ENCODE data around the gene CHAF1B. TPM values are rescaled to one million over a fixed set of nuclear protein-coding genes. Genes with fewer than 3 reads are reported as not detected.
A peak's percentile ranks its signal among the peaks of the same experiment; 100 is the strongest.
"Not testable (repeated sequence)": the region's sequence is repeated elsewhere in the genome, so short reads cannot be mapped to it uniquely, and the experiment has no call there.

CHAF1B gene
- total RNA-seq, 2 experiments from 2014 or later = 30.9 to 34.7 TPM

DNA sequence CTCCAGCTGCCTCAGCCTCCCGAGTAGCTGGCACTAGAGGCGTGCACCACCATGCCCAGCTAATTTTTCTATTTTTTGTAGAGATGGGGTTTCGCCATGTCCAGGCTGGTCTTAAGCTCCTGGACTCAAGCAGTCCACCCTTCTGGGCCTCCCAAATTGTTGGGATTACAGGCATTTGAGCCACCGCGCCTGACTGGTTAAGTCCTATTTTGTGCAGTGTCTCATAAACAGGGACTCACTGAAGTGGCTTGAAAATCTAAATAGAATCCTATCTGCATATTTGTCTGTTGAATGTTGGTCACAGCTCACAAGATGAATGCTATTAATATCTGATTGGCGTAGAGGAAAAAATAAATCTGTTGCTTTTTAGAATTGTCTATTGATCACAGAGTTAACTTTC lies 5.9 kb upstream of the CHAF1B start:
- ChIA-PET CTCF (interaction anchor here (1.9 kb wide), 1 partner anchor 11 kb away, joined by 5 read pairs; no protein-coding TSS in a partner anchor), POLR2A (no interaction called here)
- H3K4me1 Mint-ChIP-seq (ENCODE audit: low read depth) = peaks cover 5% of the 10 kb centered on the region
- TF ChIP-seq, protein P1, sequence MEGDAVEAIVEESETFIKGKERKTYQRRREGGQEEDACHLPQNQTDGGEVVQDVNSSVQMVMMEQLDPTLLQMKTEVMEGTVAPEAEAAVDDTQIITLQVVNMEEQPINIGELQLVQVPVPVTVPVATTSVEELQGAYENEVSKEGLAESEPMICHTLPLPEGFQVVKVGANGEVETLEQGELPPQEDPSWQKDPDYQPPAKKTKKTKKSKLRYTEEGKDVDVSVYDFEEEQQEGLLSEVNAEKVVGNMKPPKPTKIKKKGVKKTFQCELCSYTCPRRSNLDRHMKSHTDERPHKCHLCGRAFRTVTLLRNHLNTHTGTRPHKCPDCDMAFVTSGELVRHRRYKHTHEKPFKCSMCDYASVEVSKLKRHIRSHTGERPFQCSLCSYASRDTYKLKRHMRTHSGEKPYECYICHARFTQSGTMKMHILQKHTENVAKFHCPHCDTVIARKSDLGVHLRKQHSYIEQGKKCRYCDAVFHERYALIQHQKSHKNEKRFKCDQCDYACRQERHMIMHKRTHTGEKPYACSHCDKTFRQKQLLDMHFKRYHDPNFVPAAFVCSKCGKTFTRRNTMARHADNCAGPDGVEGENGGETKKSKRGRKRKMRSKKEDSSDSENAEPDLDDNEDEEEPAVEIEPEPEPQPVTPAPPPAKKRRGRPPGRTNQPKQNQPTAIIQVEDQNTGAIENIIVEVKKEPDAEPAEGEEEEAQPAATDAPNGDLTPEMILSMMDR (IDR thresholded peaks at IDR 0.05) = no peak
- ATAC-seq = no peak
- H3K9me3 Mint-ChIP-seq = no peaks in the 10 kb centered on the region
- H3K27me3 Mint-ChIP-seq = no peaks in the 10 kb centered on the region
- no peak for DNase-seq
- peaks cover 7% of the 10 kb centered on the region for H3K36me3 Mint-ChIP-seq (ENCODE audit: low read depth)
- H3K4me3 Mint-ChIP-seq = no peak overlapping the region
- intact Hi-C loops (cut with micrococcal nuclease) = no loop called here
- H3K27ac Mint-ChIP-seq = peak overlapping the region; percentile 13

DNA sequence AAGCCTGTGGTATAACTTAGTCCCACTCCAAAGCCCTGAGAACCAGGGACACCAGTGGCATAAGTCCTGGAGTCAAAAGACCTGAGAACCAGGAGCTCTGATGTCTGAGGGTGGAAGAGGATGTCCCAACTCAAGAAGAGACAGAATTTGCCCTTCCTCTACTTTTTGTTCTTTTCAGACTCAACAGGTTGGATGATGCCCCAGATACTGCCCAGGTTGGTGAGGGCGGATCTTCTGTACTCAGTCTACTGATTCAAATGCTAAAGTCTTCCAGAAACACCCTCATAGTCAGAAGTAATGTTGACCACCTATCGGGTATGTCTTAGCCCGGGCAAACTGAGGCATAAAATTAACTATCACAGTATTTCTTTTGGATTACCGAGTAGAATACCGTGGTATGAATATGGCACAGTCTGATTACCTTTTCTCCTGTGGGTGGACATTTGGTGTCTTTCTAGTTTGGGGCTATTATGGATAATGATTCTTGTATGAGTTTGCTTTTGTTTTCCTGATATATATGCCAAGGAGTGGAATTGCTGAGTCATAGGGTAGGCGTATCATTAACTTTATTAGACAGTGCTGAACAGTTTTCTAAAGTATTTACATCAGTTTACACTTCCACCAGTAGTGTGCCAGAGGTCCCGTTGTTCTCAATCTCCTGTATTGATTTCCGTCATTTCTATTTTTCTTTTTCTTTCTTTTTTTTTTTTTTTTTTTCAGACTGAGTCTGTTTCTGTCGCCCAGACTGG lies 3.2 kb upstream of the CHAF1B start:
- CTCF ChIA-PET = no interaction called here
- DNase-seq = no peak
- H3K4me1 Mint-ChIP-seq (ENCODE audit: low read depth) = peaks cover 13% of the 10 kb centered on the region

DNA sequence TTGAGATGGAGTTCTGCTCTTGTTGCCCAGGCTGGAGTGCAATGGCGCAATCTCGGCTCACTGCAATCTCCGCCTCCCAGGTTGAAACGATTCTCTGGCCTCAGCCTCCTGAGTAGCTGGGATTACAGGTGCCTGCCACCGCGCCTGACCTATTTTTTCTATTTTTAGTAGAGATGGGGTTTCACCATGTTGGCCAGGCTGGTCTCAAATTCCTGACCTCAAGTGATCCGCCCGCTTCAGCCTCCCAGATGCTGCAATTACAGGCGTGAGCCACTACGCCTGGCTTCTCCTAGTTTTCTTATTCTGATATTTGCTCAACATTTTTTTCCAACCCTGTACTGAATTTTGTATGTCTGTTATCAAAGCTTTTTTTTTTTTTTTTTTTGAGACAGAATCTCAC lies 2.5 kb upstream of the CHAF1B start:
- H3K4me3 Mint-ChIP-seq; POLR2A ChIA-PET; H3K9me3 Mint-ChIP-seq; ATAC-seq; CTCF ChIA-PET; H3K27me3 Mint-ChIP-seq; intact Hi-C loops (cut with micrococcal nuclease); DNase-seq; H3K27ac Mint-ChIP-seq: not testable (repeated sequence)
- H3K4me1 Mint-ChIP-seq (ENCODE audit: low read depth) = peaks cover 16% of the 10 kb centered on the region
- peaks cover 15% of the 10 kb centered on the region for H3K36me3 Mint-ChIP-seq (ENCODE audit: low read depth)

More for the DNA sequence above, 3.2 kb upstream of the CHAF1B start:
- Mint-ChIP-seq H3K27me3 (no peaks in the 10 kb centered on the region), H3K36me3 (ENCODE audit: low read depth) (peaks cover 13% of the 10 kb centered on the region), H3K4me3 (no peak overlapping the region), H3K9me3 (no peaks in the 10 kb centered on the region), H3K27ac (peak overlapping the region; percentile 36)
- ATAC-seq = no peak
- intact Hi-C loops (cut with micrococcal nuclease) = no loop called here
- POLR2A ChIA-PET = no interaction called here
- TF ChIP-seq, protein P1 (IDR thresholded peaks at IDR 0.05) = no peak

DNA sequence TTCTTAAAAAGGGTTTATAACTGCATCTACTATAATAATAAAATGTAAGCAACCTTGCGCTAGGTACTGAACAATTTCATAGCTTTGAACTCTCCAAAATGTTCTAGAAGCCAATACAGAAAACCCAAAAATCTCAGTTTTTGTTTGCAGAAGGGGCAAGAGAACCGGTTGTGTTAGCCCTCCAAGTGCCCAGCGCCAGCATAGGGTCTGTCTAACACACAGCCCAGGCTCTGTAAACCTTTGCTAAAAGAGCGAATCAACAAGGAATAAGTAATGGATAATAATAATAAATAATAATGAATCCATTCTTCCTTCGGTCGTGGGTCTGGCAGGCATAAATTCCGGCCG lies 333 bp upstream of the CHAF1B start:
- ATAC-seq = peak; percentile 19

DNA sequence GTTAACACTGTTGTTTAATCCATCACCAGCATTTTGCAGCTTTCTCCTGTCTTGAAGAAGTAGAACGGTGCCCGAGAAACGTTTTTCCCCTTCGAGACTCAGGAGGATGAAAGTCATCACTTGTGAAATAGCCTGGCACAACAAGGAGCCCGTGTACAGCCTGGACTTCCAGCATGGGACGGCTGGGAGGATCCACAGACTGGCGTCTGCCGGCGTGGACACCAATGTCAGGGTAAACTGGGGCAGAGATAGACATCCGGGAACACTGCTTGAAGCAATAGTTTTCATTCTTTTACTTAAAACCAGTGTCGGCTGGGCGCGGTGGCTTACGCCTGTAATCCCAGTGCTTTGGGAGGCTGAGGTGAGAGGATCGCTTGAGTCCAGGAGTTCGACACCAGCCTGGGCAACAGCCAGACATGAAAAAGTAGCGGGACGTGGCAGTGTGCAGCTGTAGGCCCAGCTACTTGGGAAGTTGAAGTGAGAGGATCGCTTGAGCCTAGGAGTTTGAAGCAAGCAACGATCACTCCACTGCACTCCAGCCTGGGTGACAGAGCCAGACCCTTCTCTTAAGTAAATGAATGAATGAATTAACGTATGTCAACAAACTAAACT lies 945 bp downstream of the CHAF1B start:
- Mint-ChIP-seq H3K27me3 (no peaks in the 10 kb centered on the region), H3K4me1 (ENCODE audit: low read depth) (peaks cover 18% of the 10 kb centered on the region), H3K36me3 (ENCODE audit: low read depth) (peaks cover 33% of the 10 kb centered on the region), H3K4me3 (peak overlapping the region; percentile 84), H3K9me3 (no peaks in the 10 kb centered on the region), H3K27ac (peak overlapping the region; percentile 77)
- intact Hi-C loops (cut with micrococcal nuclease) = no loop called here
- ATAC-seq = no peak
- CTCF ChIA-PET = no interaction called here
- POLR2A ChIA-PET = interaction anchor here (1.4 kb wide), 1 partner anchor 48 kb away, joined by 3 read pairs; no protein-coding TSS in a partner anchor
- DNase-seq = no peak
- TF ChIP-seq, protein P1 (IDR thresholded peaks at IDR 0.05) = no peak

More for the DNA sequence above, 333 bp upstream of the CHAF1B start:
- Mint-ChIP-seq H3K36me3 (ENCODE audit: low read depth) (peaks cover 29% of the 10 kb centered on the region), H3K4me3 (peak overlapping the region; percentile 36), H3K9me3 (no peaks in the 10 kb centered on the region), H3K27me3 (no peaks in the 10 kb centered on the region), H3K4me1 (ENCODE audit: low read depth) (peaks cover 18% of the 10 kb centered on the region), H3K27ac (no peak overlapping the region)
- no peak for DNase-seq
- POLR2A ChIA-PET = interaction anchor here (0.9 to 1.6 kb wide), 5 partner anchors 13 to 65 kb away, joined by 3 to 4 read pairs (median 3); partner anchors contain the start of gene MORC3
- CTCF ChIA-PET = no interaction called here
- intact Hi-C loops (cut with micrococcal nuclease) = no loop called here
- TF ChIP-seq, protein P1 (IDR thresholded peaks at IDR 0.05) = no peak

Data from activated CD8-positive, alpha-beta T cell treated with anti-CD3 and anti-CD28 coated beads for 36 hours (primary cell).